HL-60/S4 treated with retinoic acid at 250 ng/mL for 4 days and 3 days (cell line): ENCODE data around the gene TP53BP2.
"Not testable (repeated sequence)": the region's sequence is repeated elsewhere in the genome, so short reads cannot be mapped to it uniquely, and the experiment has no call there.

ENCODE experiments used
- in situ Hi-C: fragments of 300-500 bp; cut with MboI; formaldehyde crosslinking; loops from 2 replicates; pipeline ENCODE4 v1.7.0; 2022; ENCODE audit warnings: low sequenced_read_pairs

Gene TP53BP2

GRCh38 chr1:223845810-223846682 lies at the start of gene TP53BP2:
Gene TP53BP2 (minus strand): TSS chr1:223845947. CDS start chr1:223845680, 267 bp downstream.
- in situ Hi-C loops: no loop called here

- in situ Hi-C loops: not testable (repeated sequence)
Observed at GRCh38 chr1:223890494-223890893, 44.7 kb upstream of the TP53BP2 start.

GRCh38 chr1:223889319-223889718 lies 43.6 kb upstream of the TP53BP2 start:
- in situ Hi-C loops: not testable (repeated sequence)

GRCh38 chr1:223887747-223888418 lies 42.1 kb upstream of the TP53BP2 start:
- in situ Hi-C loops: no loop called here

- in situ Hi-C loops: no loop called here
Observed at GRCh38 chr1:223886516-223886921, 40.8 kb upstream of the TP53BP2 start.

- in situ Hi-C loops: no loop called here
Observed at GRCh38 chr1:223885614-223886013, 39.9 kb upstream of the TP53BP2 start.

GRCh38 chr1:223878598-223879325 lies 33.0 kb upstream of the TP53BP2 start:
- in situ Hi-C loops: no loop called here

GRCh38 chr1:223877804-223878203 lies 32.1 kb upstream of the TP53BP2 start:
- in situ Hi-C loops: no loop called here

GRCh38 chr1:223876590-223876989 lies 30.8 kb upstream of the TP53BP2 start:
- in situ Hi-C loops: no loop called here

GRCh38 chr1:223873044-223873443 lies 27.3 kb upstream of the TP53BP2 start:
- in situ Hi-C loops: no loop called here

GRCh38 chr1:223872308-223872901 lies 26.7 kb upstream of the TP53BP2 start:
- in situ Hi-C loops: no loop called here

- in situ Hi-C loops: no loop called here
Observed at GRCh38 chr1:223870617-223871574, 25.1 kb upstream of the TP53BP2 start.

- in situ Hi-C loops: not testable (repeated sequence)
Observed at GRCh38 chr1:223864599-223865368, 19.0 kb upstream of the TP53BP2 start.

- in situ Hi-C loops: no loop called here
Observed at GRCh38 chr1:223864084-223864483, 18.3 kb upstream of the TP53BP2 start.

- in situ Hi-C loops: no loop called here
Observed at GRCh38 chr1:223861904-223862303, 16.2 kb upstream of the TP53BP2 start.

GRCh38 chr1:223860051-223860622 lies 14.4 kb upstream of the TP53BP2 start:
- in situ Hi-C loops: no loop called here

GRCh38 chr1:223859058-223859457 lies 13.3 kb upstream of the TP53BP2 start:
- in situ Hi-C loops: no loop called here

- in situ Hi-C loops: no loop called here
Observed at GRCh38 chr1:223856386-223856785, 10.6 kb upstream of the TP53BP2 start.

- in situ Hi-C loops: no loop called here
Observed at GRCh38 chr1:223853748-223854147, 8.0 kb upstream of the TP53BP2 start.
